Epidermal melanocyte (primary cell): Measurements from ENCODE around the gene IFT57.
"Not testable (repeated sequence)": the region's sequence is repeated elsewhere in the genome, so short reads cannot be mapped to it uniquely, and the experiment has no call there.

ENCODE experiments used
- DNase-seq: peaks from one replicate; pipeline ENCODE4 v3.0.0; 2011; ENCODE audit warnings: low spot score; ENCODE audit not compliant: insufficient read length

IFT57 gene

DNA sequence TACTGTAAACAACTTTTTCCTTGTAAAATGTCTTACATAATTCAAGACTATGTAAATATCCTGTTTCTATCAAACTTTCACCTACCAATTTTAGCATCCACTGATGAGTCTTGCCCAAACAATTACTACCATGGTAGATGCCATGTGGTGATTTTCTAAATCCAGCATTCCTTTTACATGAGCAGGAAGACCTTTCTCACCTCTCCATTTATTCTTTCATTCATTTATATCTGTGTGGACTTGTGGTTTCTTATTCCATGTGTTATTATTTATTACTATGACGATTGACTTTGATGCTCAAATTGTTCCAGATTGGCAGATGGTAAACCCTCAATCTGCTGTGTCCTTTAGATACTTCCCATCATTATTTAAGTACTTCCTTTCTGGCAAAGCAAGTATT, 62.4 kb downstream of the IFT57 start:
- DNase-seq: no peak

- DNase-seq: no peak
Measured at GRCh38 chr3:108159105-108159504, 63.1 kb downstream of the IFT57 start.

- no peak for DNase-seq
Measured at GRCh38 chr3:108158251-108158650, 64.0 kb downstream of the IFT57 start.

DNA sequence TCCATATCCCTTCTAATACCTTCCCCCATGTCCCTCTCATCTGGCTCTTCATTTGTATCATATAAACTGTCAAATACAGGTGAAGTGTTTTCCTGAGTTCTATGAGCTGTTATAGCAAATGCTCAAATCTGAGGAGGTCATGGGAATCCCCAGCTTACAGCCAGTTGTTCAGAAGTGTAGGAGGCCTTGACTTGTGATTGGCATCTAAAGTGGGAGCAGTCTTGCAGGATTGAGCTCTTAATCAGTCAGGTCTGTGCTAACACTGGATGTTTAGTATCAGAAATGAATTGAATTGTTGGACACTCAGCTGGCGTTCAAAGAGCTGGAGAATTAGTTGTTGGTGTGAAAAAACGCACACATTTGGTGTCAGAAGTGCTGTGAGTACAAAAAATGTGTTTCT, 65.0 kb downstream of the IFT57 start:
- no peak for DNase-seq

DNA sequence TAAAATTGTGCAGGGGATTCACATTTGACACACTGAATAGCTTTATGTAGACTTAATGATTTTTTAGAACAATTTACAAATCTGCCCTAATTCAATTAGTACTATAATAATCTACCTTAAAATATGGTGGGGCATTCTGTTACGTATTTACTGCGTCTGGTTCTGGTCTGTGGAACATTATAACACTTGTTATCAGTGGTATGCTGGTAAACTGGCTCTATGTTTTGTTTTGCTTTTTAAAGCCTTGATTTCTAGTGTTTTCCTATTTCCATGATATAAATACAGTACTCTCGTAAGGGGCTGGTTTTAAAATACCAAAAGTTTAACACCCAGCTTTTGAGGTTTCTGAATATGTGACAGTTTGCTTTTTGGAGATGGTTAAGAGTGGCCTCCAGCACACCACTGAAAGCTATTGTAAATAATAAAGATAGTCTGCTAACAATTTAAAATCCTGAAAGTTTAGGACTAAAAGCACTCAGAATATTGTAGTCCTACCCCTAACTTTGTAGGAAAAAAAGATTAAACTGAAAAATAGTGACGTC, 65.8 kb downstream of the IFT57 start:
- DNase-seq: no peak

- not testable (repeated sequence) for DNase-seq
Measured at GRCh38 chr3:108155642-108156041, 66.6 kb downstream of the IFT57 start.

DNA sequence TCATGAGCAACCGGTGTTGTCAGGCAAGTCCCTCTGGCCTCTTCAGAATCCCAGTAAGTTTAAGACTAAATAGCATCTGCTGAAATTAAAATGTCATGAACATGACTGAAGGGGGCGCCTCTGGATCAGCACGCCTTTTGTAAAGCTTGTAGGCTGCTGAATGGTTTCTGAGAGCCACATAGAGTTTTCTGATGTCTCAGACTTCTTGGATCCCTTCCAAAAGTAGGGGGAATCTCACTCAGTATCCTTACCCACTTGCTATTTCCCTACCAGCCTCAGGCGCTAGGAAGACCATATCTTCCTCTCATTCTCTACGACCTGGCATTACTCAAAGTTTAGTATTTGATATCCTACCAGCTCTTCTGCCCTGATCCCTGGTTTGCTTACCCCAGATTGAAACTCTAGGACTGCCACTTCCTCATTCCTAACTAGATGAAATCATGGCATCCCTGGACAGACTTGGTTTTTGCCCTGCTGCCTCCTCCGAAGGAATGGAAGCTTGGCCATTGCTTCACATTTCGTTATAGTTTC, 68.7 kb downstream of the IFT57 start:
- DNase-seq: no peak

DNA sequence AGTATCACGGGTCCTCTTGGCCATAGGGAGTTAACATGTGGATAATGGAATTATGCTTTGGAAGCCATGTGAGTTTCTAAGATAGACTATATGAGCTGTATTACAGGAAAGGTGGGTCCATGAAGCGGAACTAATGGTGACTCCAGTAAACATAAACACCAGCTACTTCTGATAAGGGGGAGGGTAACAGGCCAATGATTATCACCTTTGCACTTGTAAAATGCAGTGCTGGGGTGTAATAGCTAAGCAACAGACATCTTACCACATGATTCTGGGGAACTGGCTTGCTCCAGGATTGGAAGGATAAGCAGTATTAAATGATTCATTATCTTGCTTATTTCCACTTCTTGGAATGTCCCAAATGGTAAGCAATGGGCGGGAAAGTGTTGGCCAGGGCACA, 70.0 kb downstream of the IFT57 start:
- DNase-seq: no peak

GRCh38 chr3:108150200-108150599, 72.0 kb downstream of the IFT57 start:
- no peak for DNase-seq

GRCh38 chr3:108146139-108146538, 76.1 kb downstream of the IFT57 start:
- no peak for DNase-seq

- DNase-seq: no peak
Measured at GRCh38 chr3:108145578-108145977, 76.6 kb downstream of the IFT57 start.

DNA sequence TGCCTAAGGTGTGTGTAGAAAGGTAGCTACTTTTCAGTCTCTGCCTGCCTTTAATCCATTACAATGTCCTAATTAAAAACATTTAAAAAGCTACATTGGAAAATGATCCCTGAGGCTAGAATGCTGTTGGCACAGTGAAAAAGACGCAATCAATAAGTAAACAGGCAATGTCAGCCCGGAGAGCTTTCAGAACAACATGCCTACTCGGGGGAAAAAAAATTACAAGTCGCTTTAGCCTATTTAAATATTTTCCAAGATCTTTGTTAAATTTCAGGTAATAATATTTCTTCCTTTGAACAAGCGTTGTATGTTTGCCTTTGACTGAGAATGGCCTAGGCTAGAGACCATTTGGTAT, 84.8 kb downstream of the IFT57 start:
- DNase-seq: no peak

DNA sequence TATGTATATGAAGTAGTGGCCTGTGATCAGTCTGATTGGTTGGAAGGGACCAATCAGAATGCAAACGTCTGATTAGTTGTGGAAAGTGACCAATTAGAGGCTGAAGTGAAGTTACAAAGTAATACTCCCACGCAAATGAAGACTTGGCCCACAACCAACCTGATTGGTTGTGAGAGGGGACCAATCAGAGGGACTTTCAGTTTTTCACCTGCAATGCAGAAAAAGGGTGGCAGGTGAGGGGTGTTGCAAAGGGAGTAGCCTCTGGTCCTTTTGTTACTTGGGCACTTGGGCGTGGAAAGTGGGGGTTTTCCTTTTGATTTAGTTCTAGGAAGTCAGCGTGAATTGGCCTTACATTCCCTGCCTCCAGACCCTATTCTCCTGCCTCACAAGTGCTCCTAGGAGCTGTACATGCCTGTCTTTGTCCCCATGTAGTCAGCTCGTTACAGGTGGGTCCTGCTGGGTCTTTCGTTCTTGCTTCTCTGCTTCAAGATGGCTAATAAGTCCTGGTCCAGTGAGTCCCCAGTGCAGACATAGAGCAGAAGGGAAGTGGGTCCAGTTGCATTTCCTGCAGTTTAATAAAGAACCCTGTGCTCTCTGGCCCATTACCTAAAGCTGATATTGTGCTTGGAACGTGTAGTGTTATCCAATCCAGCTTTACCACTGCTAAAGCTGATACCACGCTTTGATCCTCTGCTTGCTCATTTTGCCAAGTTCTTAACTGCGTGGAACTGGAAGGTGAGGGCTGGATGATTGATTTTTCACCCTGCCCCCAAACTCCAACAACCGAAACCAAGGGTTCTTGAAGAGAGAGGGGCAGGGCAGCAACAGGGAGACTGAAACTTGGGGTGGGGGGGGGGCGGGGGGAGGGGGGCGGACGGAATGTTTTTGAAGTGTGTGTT, 85.4 kb downstream of the IFT57 start:
- DNase-seq: no peak

DNA sequence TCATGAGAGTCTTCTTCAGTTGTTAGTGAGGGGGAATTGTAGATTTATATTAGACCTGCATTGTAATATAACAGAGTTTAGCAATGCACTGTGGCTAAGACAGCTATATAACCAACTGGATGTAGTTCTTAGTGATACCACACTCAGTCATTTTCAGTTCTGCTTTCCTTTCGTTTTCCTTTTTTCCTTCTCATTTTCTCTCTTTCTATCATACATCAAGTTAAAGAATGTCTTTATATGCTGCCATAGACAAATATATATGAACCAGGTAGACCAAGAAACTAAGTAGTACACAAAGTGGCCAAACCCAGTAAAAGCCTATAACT, 87.7 kb downstream of the IFT57 start:
- no peak for DNase-seq

GRCh38 chr3:108133858-108134554, 88.2 kb downstream of the IFT57 start:
- no peak for DNase-seq

- no peak for DNase-seq
Measured at GRCh38 chr3:108133048-108133369, 89.2 kb downstream of the IFT57 start.

- DNase-seq: no peak
Measured at GRCh38 chr3:108131475-108132134, 90.6 kb downstream of the IFT57 start.

GRCh38 chr3:108130701-108131474, 91.3 kb downstream of the IFT57 start:
- no peak for DNase-seq

GRCh38 chr3:108130236-108130635, 92.0 kb downstream of the IFT57 start:
- no peak for DNase-seq

GRCh38 chr3:108127301-108127988, 94.8 kb downstream of the IFT57 start:
- DNase-seq: no peak

DNA sequence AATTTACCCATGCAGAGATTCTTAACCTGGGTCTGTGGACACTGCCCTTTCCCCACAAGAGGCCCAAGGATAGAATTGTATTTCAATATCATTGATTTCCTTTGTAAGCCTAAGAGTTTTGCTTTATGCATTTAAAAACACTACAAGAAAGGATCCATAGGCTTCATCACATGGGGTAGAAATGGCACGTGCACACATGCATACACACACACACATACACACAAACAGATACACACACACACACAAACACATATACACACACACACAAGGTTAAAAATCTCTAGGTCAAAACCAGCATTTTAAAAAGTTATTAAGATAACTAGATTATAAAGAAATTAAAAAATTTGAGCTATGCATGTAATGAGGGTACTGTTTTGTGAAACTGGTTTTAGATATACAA, 95.9 kb downstream of the IFT57 start:
- DNase-seq: no peak
